HepG2 (cell line): ENCODE results near the gene IL36B. TPM values are rescaled to one million over a fixed set of nuclear protein-coding genes. Genes with fewer than 3 reads are reported as not detected.

Source experiments
- ATAC-seq: fragments of 200-7000 bp; cut with Tn5 transposase; 3 replicates; pipeline ENCODE4 v1.9.1; 2020; ENCODE audit warnings: mild to moderate bottlenecking, moderate library complexity
- BruUV-seq: library from RNA; stranded (reverse); fragments of 400-500 nt; replicated peaks from 2 replicates; lab custom pipeline; 2021; lab: Mats Ljungman, UMichigan
- CTCF ChIA-PET: fragments of 300-600 bp; formaldehyde crosslinking; extraction: SDS; loops from one replicate; lab custom pipeline; 2021; ENCODE audit warnings: low total read pairs, inconsistent platforms, low intra/inter-chr PET ratio; lab: Yijun Ruan, JAX
- POLR2A ChIA-PET: fragments of 350-600 bp; sonication (Branson Sonifier 250); formaldehyde crosslinking; loops from one replicate; lab custom pipeline; 2020; ENCODE audit warnings: antibody characterized with exemption, inconsistent platforms; lab: Yijun Ruan, JAX
- DNase-seq: peaks from one replicate; pipeline ENCODE4 v3.0.0-alpha.2; 2015; ENCODE audit warnings: low spot score
- FAIRE-seq: peaks from 3 replicates; lab custom pipeline; 2011; peaks lifted over from hg19 to GRCh38; lab: Jason Lieb, UNC
- H2AFZ ChIP-seq: one replicate; pipeline ENCODE4 v1.6.1; 2011; ENCODE audit warnings: low read length, inconsistent platforms
- H3K27ac ChIP-seq: fragments of 300-600 bp; 3 replicates; pipeline ENCODE4 v1.8.0; 2011; ENCODE audit warnings: mixed run types, mild to moderate bottlenecking, mixed read lengths, low read length, inconsistent platforms; ENCODE audit not compliant: insufficient read depth; ENCODE audit errors: extremely low read length
- H3K27me3 ChIP-seq, 2 experiments: fragments of 200-600 bp in 1 of 2; 2 replicates in 1 of 2; 3 replicates in 1 of 2; pipeline versions ENCODE4 v1.6.0 to v1.8.0; 2011; ENCODE audit warnings: low read length in 2 of 2, mild to moderate bottlenecking in 2 of 2, moderate library complexity in 2 of 2, inconsistent platforms in 1 of 2; ENCODE audit not compliant: insufficient read depth in 2 of 2, control insufficient read depth in 1 of 2
- H3K36me3 ChIP-seq, 2 experiments: fragments of 200-600 bp in 1 of 2; replicated peaks in 1 of 2; 2 replicates in 1 of 2; 3 replicates in 1 of 2; pipeline versions ENCODE4 v1.5.1 to v1.8.0; 2011; ENCODE audit warnings: low read length in 2 of 2, inconsistent platforms in 1 of 2; ENCODE audit not compliant: insufficient read depth in 2 of 2, control insufficient read depth in 1 of 2
- H3K4me1 ChIP-seq: 2 replicates; pipeline ENCODE4 v1.5.1; 2012; ENCODE audit warnings: low read length, inconsistent platforms; ENCODE audit not compliant: insufficient read depth
- H3K4me2 ChIP-seq: 2 replicates; pipeline ENCODE4 v1.6.0; 2011; ENCODE audit warnings: low read depth, low read length, inconsistent platforms
- H3K4me3 ChIP-seq, 3 experiments: fragments of 200-600 bp in 1 of 3; sonication (generic), shearing (Covaris generic) in 1 of 3; replicated peaks in 1 of 3; 2 replicates each; pipeline ENCODE4 v1.5.1; 2011 to 2016; ENCODE audit warnings: low read length in 3 of 3, inconsistent platforms in 2 of 3, low read depth in 2 of 3, mild to moderate bottlenecking in 2 of 3, control low read depth in 1 of 3, mixed read lengths in 1 of 3; ENCODE audit not compliant: insufficient read depth in 1 of 3
- H3K79me2 ChIP-seq: one replicate; pipeline ENCODE4 v1.6.1; 2011; ENCODE audit warnings: low read length, inconsistent platforms; ENCODE audit not compliant: insufficient read depth
- H3K9ac ChIP-seq: 2 replicates; pipeline ENCODE4 v1.6.0; 2011; ENCODE audit warnings: mild to moderate bottlenecking, low read depth, low read length, inconsistent platforms; ENCODE audit not compliant: insufficient read depth
- H3K9me3 ChIP-seq: 2 replicates; pipeline ENCODE4 v1.5.1; 2012; ENCODE audit warnings: mild to moderate bottlenecking, low read length
- H4K20me1 ChIP-seq: 2 replicates; pipeline ENCODE4 v1.6.0; 2011; ENCODE audit warnings: inconsistent platforms, mild to moderate bottlenecking, low read length, moderate library complexity; ENCODE audit not compliant: insufficient read depth
- RAD51 ChIP-seq: fragments of 450-650 bp; IDR thresholded peaks from 2 replicates; pipeline ENCODE4 v1.6.1; 2016; ENCODE audit warnings: borderline replicate concordance
- ZFYVE20 ChIP-seq: sonication (generic); formaldehyde crosslinking; IDR thresholded peaks from 2 replicates; pipeline ENCODE4 v1.8.0; 2023; ENCODE audit warnings: low read depth, mild to moderate bottlenecking, moderate library complexity, missing genetic modification reagents, borderline replicate concordance
- ZNF431 ChIP-seq: sonication (generic); formaldehyde crosslinking; IDR thresholded peaks from 2 replicates; pipeline ENCODE4 v1.9.0; 2022; ENCODE audit warnings: missing genetic modification reagents, low read depth, mild to moderate bottlenecking, borderline replicate concordance
- ZNF788 ChIP-seq: sonication (generic); formaldehyde crosslinking; IDR thresholded peaks from 2 replicates; pipeline ENCODE4 v1.5.0; 2020; ENCODE audit warnings: mild to moderate bottlenecking, missing genetic modification reagents, borderline replicate concordance
- ZNF878 ChIP-seq: sonication (generic); formaldehyde crosslinking; IDR thresholded peaks from 2 replicates; pipeline ENCODE4 v1.8.1; 2023; ENCODE audit warnings: mild to moderate bottlenecking, missing genetic modification reagents, moderate library complexity
- WGBS: methylation state at CpG from one replicate; pipeline ENCODE4 v1.1.6; 2017; ENCODE audit warnings: low lambda C conversion rate; 5-methylcytosine and 5-hydroxymethylcytosine counted together
- in situ Hi-C: cut with HindIII; loops from 2 replicates; pipeline ENCODE4 v1.10.0; 2017; ENCODE audit warnings: low pct_unique_long_range_greater_than_20kb; ENCODE audit not compliant: extremely low pct_ligation_motif_present
- intact Hi-C: fragments of 100-400 bp; cut with micrococcal nuclease; formaldehyde crosslinking; loops from one replicate; pipeline ENCODE4 v1.10.0; 2022; ENCODE audit not compliant: unreplicated experiment
- polyA plus RNA-seq, 8 experiments: library from polyadenylated mRNA; depleted of rRNA in 3 of 8; stranded (reverse) in 7 of 8; unstranded in 1 of 8; fragments of >200 nt; fragmentation: Illumina TruSeq in 4 of 8; extraction: Trizol in 4 of 8; gene quantifications; 2 replicates each; pipeline versions ENCODE4 v1.2.1 to v1.2.3, GENCODE V29; 2011 to 2016; ENCODE audit warnings: low read depth in 4 of 8, missing spikeins in 1 of 8, mixed read lengths in 1 of 8; ENCODE audit not compliant: insufficient read depth in 1 of 8
- total RNA-seq, 5 experiments: library from RNA; depleted of rRNA; stranded (reverse); fragments of >200 nt; fragmentation: Illumina TruSeq; extraction: Trizol; gene quantifications; 2 replicates each; pipeline ENCODE4 v1.2.3, GENCODE V29; 2016; ENCODE audit warnings: low read depth in 1 of 5
- TF ChIP-seq, protein P1 (sequence below): sonication (generic); formaldehyde crosslinking; IDR thresholded peaks from 2 replicates; pipeline ENCODE4 v1.4.0; 2020; ENCODE audit warnings: missing genetic modification reagents, borderline replicate concordance
- TF ChIP-seq, protein P2 (sequence below): sonication (generic); formaldehyde crosslinking; IDR thresholded peaks from 2 replicates; pipeline ENCODE4 v1.5.1; 2020; ENCODE audit warnings: missing genetic modification reagents, mild to moderate bottlenecking, borderline replicate concordance
- TF ChIP-seq, protein P3 (sequence below): sonication (generic); formaldehyde crosslinking; IDR thresholded peaks from 2 replicates; pipeline ENCODE4 v1.5.0; 2020; ENCODE audit warnings: mild to moderate bottlenecking, missing genetic modification reagents, moderate library complexity
- TF ChIP-seq, protein P4 (sequence below): sonication (generic); formaldehyde crosslinking; IDR thresholded peaks from 2 replicates; pipeline ENCODE4 v1.8.0; 2022; ENCODE audit warnings: missing genetic modification reagents, mild to moderate bottlenecking, moderate library complexity, borderline replicate concordance

IL36B gene
- total and polyA plus RNA-seq, 2 of the 13 experiments (the other 11 are each of a cell fraction or from before 2014, with no cell fraction given) = not detected

DNA sequence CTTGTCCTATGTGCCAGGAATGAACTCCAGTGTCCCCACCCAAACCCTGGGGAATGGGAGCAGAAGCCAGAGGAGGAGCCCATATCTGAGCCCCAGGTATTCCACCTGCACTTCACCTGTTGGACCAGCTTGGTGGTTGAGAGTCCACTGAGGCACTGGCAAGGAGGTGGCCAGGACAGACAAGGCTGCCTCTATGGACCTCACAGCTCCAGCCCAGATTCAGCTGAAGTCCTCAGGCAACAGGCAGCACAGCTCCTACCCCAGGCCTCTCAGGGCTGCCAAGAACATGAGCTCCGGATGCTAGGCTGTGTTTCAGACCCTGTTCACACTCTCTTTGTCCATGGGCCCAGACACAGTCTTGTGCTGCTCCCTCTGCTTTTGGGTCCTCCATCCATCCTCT, 12.2 kb upstream of the IL36B start:
- CTCF ChIA-PET = no interaction called here

More for the DNA sequence above, 12.2 kb upstream of the IL36B start:
- Histone ChIP-seq H3K9me3 (no peaks in the 10 kb centered on the region), H3K27ac (no peak overlapping the region), H2AFZ (no peak overlapping the region), H3K36me3 (no peaks in the 10 kb centered on the region), H3K4me3 (no peak overlapping the region), H3K79me2 (no peaks in the 10 kb centered on the region), H3K27me3 (peaks cover 2 to 23% of the 10 kb centered on the region in 2 experiments; a peak in 4 of 5 replicates)
- TF ChIP-seq ZNF788 (CRISPR knock-in tag) (no peak), ZNF431 (no peak), RAD51 (no peak), ZFYVE20 (CRISPR knock-in tag) (no peak), ZNF878 (CRISPR knock-in tag) (no peak)
- TF ChIP-seq, protein P1, sequence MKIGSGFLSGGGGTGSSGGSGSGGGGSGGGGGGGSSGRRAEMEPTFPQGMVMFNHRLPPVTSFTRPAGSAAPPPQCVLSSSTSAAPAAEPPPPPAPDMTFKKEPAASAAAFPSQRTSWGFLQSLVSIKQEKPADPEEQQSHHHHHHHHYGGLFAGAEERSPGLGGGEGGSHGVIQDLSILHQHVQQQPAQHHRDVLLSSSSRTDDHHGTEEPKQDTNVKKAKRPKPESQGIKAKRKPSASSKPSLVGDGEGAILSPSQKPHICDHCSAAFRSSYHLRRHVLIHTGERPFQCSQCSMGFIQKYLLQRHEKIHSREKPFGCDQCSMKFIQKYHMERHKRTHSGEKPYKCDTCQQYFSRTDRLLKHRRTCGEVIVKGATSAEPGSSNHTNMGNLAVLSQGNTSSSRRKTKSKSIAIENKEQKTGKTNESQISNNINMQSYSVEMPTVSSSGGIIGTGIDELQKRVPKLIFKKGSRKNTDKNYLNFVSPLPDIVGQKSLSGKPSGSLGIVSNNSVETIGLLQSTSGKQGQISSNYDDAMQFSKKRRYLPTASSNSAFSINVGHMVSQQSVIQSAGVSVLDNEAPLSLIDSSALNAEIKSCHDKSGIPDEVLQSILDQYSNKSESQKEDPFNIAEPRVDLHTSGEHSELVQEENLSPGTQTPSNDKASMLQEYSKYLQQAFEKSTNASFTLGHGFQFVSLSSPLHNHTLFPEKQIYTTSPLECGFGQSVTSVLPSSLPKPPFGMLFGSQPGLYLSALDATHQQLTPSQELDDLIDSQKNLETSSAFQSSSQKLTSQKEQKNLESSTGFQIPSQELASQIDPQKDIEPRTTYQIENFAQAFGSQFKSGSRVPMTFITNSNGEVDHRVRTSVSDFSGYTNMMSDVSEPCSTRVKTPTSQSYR (CRISPR knock-in tag) = no peak
- TF ChIP-seq, protein P2, sequence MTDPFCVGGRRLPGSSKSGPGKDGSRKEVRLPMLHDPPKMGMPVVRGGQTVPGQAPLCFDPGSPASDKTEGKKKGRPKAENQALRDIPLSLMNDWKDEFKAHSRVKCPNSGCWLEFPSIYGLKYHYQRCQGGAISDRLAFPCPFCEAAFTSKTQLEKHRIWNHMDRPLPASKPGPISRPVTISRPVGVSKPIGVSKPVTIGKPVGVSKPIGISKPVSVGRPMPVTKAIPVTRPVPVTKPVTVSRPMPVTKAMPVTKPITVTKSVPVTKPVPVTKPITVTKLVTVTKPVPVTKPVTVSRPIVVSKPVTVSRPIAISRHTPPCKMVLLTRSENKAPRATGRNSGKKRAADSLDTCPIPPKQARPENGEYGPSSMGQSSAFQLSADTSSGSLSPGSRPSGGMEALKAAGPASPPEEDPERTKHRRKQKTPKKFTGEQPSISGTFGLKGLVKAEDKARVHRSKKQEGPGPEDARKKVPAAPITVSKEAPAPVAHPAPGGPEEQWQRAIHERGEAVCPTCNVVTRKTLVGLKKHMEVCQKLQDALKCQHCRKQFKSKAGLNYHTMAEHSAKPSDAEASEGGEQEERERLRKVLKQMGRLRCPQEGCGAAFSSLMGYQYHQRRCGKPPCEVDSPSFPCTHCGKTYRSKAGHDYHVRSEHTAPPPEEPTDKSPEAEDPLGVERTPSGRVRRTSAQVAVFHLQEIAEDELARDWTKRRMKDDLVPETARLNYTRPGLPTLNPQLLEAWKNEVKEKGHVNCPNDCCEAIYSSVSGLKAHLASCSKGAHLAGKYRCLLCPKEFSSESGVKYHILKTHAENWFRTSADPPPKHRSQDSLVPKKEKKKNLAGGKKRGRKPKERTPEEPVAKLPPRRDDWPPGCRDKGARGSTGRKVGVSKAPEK (CRISPR knock-in tag) = no peak
- TF ChIP-seq, protein P3, sequence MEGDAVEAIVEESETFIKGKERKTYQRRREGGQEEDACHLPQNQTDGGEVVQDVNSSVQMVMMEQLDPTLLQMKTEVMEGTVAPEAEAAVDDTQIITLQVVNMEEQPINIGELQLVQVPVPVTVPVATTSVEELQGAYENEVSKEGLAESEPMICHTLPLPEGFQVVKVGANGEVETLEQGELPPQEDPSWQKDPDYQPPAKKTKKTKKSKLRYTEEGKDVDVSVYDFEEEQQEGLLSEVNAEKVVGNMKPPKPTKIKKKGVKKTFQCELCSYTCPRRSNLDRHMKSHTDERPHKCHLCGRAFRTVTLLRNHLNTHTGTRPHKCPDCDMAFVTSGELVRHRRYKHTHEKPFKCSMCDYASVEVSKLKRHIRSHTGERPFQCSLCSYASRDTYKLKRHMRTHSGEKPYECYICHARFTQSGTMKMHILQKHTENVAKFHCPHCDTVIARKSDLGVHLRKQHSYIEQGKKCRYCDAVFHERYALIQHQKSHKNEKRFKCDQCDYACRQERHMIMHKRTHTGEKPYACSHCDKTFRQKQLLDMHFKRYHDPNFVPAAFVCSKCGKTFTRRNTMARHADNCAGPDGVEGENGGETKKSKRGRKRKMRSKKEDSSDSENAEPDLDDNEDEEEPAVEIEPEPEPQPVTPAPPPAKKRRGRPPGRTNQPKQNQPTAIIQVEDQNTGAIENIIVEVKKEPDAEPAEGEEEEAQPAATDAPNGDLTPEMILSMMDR (CRISPR knock-in tag) = no peak
- TF ChIP-seq, protein P4, sequence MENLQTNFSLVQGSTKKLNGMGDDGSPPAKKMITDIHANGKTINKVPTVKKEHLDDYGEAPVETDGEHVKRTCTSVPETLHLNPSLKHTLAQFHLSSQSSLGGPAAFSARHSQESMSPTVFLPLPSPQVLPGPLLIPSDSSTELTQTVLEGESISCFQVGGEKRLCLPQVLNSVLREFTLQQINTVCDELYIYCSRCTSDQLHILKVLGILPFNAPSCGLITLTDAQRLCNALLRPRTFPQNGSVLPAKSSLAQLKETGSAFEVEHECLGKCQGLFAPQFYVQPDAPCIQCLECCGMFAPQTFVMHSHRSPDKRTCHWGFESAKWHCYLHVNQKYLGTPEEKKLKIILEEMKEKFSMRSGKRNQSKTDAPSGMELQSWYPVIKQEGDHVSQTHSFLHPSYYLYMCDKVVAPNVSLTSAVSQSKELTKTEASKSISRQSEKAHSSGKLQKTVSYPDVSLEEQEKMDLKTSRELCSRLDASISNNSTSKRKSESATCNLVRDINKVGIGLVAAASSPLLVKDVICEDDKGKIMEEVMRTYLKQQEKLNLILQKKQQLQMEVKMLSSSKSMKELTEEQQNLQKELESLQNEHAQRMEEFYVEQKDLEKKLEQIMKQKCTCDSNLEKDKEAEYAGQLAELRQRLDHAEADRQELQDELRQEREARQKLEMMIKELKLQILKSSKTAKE (CRISPR knock-in tag) = no peak
- TF ChIP-seq, all 625 proteins: peak for 0
- WGBS = 0% methylated on average over 1 of the region's 1 CpG
- FAIRE-seq (no peak), DNase-seq (no peak), ATAC-seq (no peak)
- in situ Hi-C loops = no loop called here
- Histone ChIP-seq H3K4me2 (no peak overlapping the region), H4K20me1 (no peaks in the 10 kb centered on the region), H3K9ac (no peak overlapping the region), H3K4me1 (no peaks in the 10 kb centered on the region)
- BruUV-seq = no TSS peak
- POLR2A ChIA-PET = no interaction called here
- intact Hi-C loops = no loop called here
